ENCODE measurements around the gene POU2F1. TPM values are rescaled to one million over a fixed set of nuclear protein-coding genes. Genes with fewer than 3 reads are reported as not detected.

The POU2F1 gene
- total and polyA plus RNA-seq, 7 donors = 0.83 to 9.0 (median 6.3) TPM

DNA sequence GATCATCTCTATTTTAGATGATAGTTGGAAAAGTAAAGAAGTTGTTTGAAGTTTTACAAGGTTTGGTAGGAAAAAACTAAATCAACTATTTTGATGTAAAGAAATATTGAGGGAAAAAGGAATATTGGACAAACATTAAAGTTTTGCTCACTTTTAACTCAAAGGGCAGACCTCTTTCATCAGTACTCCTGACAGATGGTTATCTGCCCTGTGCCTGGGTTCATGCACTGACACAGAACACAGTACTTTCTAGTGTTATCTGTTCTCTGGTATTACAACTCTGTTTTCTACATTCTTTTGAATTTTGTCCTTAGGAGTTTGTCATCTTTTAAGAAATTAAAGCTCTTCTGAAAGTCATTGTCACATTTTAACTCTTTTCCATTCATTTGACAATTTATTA is 118.7 kb downstream of the POU2F1 start:
- no peaks in the 10 kb centered on the region for H3K9me3 ChIP-seq
- peaks cover 2% of the 10 kb centered on the region for H3K4me1 ChIP-seq
- intact Hi-C loops (cut with DNase I) = no loop called here
- DNase-seq (no peak), ATAC-seq (no peak)
- H3K27ac ChIP-seq = no peak overlapping the region
- H3K4me3 ChIP-seq = no peak overlapping the region
- no peaks in the 10 kb centered on the region for H3K27me3 ChIP-seq (ENCODE audit: insufficient read depth in 3 of 3, low read length in 2 of 3)
- TF ChIP-seq, protein P1, sequence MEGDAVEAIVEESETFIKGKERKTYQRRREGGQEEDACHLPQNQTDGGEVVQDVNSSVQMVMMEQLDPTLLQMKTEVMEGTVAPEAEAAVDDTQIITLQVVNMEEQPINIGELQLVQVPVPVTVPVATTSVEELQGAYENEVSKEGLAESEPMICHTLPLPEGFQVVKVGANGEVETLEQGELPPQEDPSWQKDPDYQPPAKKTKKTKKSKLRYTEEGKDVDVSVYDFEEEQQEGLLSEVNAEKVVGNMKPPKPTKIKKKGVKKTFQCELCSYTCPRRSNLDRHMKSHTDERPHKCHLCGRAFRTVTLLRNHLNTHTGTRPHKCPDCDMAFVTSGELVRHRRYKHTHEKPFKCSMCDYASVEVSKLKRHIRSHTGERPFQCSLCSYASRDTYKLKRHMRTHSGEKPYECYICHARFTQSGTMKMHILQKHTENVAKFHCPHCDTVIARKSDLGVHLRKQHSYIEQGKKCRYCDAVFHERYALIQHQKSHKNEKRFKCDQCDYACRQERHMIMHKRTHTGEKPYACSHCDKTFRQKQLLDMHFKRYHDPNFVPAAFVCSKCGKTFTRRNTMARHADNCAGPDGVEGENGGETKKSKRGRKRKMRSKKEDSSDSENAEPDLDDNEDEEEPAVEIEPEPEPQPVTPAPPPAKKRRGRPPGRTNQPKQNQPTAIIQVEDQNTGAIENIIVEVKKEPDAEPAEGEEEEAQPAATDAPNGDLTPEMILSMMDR (IDR thresholded peaks at IDR 0.05) = no peak
- H3K36me3 ChIP-seq (ENCODE audit: insufficient read depth in 1 of 2, low read depth in 1 of 2) = no peaks in the 10 kb centered on the region

DNA sequence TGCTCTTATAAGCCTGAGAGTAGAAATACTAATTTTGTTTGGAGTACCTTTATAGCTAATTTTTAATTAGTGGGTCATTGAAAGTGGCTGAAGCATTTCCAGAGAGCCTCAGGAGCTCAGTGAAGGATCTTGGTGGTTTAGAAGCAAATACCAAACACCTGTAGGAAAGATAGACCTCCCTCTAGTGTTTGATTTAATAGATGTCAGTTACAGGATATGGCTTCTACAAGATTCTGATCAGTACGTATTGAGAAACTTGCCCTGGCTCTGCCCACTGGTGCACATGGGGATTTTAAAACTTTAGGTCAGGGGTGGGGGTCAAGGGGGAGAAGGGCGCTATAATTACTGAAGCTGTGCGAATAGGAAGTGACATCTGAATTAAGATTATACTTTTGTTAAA is 122.2 kb downstream of the POU2F1 start:
- no peaks in the 10 kb centered on the region for H3K9me3 ChIP-seq
- H3K4me3 ChIP-seq = no peak overlapping the region
- ATAC-seq (peak in 2 of 4 donors; percentile 48 to 49), DNase-seq (no peak)
- TF ChIP-seq, protein P1 (IDR thresholded peaks at IDR 0.05) = peak; percentile 17
- 84 to 90% (median 90%) methylated on average over 3 of the region's 3 CpGs for WGBS, 3 donors
- H3K4me1 ChIP-seq = peaks cover 14% of the 10 kb centered on the region
- no peaks in the 10 kb centered on the region for H3K36me3 ChIP-seq (ENCODE audit: insufficient read depth in 1 of 2, low read depth in 1 of 2)
- no peaks in the 10 kb centered on the region for H3K27me3 ChIP-seq (ENCODE audit: insufficient read depth in 3 of 3, low read length in 2 of 3)
- intact Hi-C loops (cut with DNase I) = loop anchor here in 1 of 2 donors (10.0 kb wide), 1 partner anchor 78 kb away; no protein-coding TSS in a partner anchor
- no peak overlapping the region for H3K27ac ChIP-seq

DNA sequence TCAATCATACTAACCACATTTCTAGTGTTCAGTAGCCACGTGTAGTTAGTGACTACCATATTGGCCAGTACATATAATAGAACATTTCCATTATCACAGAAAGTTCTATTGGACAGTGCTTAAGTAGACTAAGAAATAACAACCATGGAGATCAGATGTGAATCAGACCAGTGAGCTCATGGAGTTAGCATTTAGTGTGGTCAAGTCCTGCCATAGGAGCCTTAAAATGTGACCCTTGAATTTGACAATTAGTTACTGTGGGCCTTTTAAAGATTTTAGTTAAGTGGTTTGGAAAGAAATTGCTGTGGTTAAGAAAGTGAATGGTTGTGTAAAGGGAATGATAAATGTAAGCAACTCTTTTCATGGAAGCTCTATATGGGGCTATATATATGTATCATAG is 123.4 kb downstream of the POU2F1 start:
- Histone ChIP-seq H3K4me3 (no peak overlapping the region), H3K36me3 (ENCODE audit: insufficient read depth in 1 of 2, low read depth in 1 of 2) (no peaks in the 10 kb centered on the region), H3K4me1 (peaks cover 14% of the 10 kb centered on the region), H3K27me3 (ENCODE audit: insufficient read depth in 3 of 3, low read length in 2 of 3) (no peaks in the 10 kb centered on the region), H3K27ac (no peak overlapping the region), H3K9me3 (no peaks in the 10 kb centered on the region)
- intact Hi-C loops (cut with DNase I) = loop anchor here in 1 of 2 donors (10.0 kb wide), 1 partner anchor 79 kb away; no protein-coding TSS in a partner anchor
- WGBS, 3 donors = 79 to 85% (median 83%) methylated on average over 1 of the region's 1 CpG
- DNase-seq = no peak
- ATAC-seq = no peak
- TF ChIP-seq, protein P1 (IDR thresholded peaks at IDR 0.05) = no peak

DNA sequence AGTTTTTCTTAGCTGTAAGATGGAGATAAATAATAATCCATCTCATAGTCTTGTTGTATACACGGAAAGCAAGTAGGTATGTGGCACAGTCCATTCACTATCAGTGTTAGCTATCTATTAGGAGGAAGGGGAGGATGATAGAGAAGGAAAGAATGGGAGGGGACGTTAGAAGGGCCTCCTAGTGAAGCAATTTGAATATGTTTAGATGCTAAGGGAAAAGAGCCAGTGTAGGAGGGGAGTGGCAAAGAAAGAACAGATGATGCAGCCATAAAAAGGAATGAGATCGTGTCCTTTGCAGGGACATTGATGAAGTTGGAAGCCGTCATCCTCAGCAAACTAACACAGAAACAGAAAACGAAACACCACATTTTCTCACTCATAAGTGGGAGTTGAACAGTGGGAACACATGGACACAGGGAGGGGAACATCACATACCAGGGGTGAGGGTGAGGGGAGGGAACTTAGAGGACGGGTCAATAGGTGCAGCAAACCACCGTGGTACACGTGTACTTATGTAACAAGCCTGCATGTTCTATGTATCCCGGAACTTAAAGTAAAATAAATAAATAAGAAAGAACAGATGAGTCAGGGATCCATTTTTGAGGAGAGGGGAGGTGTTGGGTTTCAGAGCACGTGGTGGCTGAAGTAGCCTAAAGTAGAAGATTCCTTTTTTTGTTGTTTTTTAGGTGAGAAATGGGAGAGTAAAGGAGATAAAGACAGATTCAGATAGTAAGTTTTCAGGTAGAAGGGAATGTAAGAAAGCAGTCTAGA is 124.1 kb downstream of the POU2F1 start:
- WGBS, 3 donors = 67 to 79% (median 68%) methylated on average over 10 of the region's 10 CpGs
- Histone ChIP-seq H3K4me3 (no peak overlapping the region), H3K4me1 (peaks cover 14% of the 10 kb centered on the region), H3K9me3 (no peaks in the 10 kb centered on the region), H3K27me3 (ENCODE audit: insufficient read depth in 3 of 3, low read length in 2 of 3) (no peaks in the 10 kb centered on the region), H3K36me3 (ENCODE audit: insufficient read depth in 1 of 2, low read depth in 1 of 2) (no peaks in the 10 kb centered on the region), H3K27ac (no peak overlapping the region)
- no peak for ATAC-seq
- intact Hi-C loops (cut with DNase I) = loop anchor here in 1 of 2 donors (10.0 kb wide), 1 partner anchor 80 kb away; no protein-coding TSS in a partner anchor
- DNase-seq = no peak
- TF ChIP-seq, protein P1 (IDR thresholded peaks at IDR 0.05) = no peak
